GM23338 (cell line): ENCODE results near the gene UQCRC2. TPM values are rescaled to one million over a fixed set of nuclear protein-coding genes. Genes with fewer than 3 reads are reported as not detected.

ENCODE experiments used
- ATAC-seq: fragments of 200-7000 bp; cut with Tn5 transposase; 3 replicates; pipeline ENCODE4 v1.9.1; 2020
- DNase-seq: peaks from one replicate; pipeline ENCODE4 v3.0.0-alpha.2; 2015; ENCODE audit warnings: low spot score
- H2AFZ ChIP-seq: fragments of 200-600 bp; sonication (generic); 2 replicates; pipeline ENCODE4 v1.8.0; 2016; ENCODE audit warnings: antibody characterized with exemption, mild to moderate bottlenecking, moderate library complexity
- H3F3A ChIP-seq: fragments of 200-600 bp; sonication (generic); replicated peaks from 2 replicates; pipeline ENCODE4 v1.8.0; 2017; ENCODE audit warnings: antibody characterized with exemption, mixed run types, low read depth
- H3K27ac ChIP-seq: fragments of 200-600 bp; sonication (generic); 2 replicates; pipeline ENCODE4 v1.6.1; 2016; ENCODE audit warnings: low read depth
- H3K27me3 ChIP-seq: fragments of 200-600 bp; sonication (generic); 2 replicates; pipeline ENCODE4 v1.8.0; 2016; ENCODE audit warnings: mild to moderate bottlenecking, mixed run types, moderate library complexity; ENCODE audit not compliant: insufficient read depth
- H3K36me3 ChIP-seq: fragments of 200-600 bp; sonication (generic); 2 replicates; pipeline ENCODE4 v1.8.0; 2016; ENCODE audit warnings: mild to moderate bottlenecking; ENCODE audit not compliant: insufficient read depth
- H3K4me1 ChIP-seq: fragments of 200-600 bp; sonication (generic); 2 replicates; pipeline ENCODE4 v1.8.0; 2016; ENCODE audit warnings: mild to moderate bottlenecking, moderate library complexity; ENCODE audit not compliant: insufficient read depth
- H3K4me2 ChIP-seq: fragments of 200-600 bp; sonication (generic); 2 replicates; pipeline ENCODE4 v1.7.1; 2017; ENCODE audit warnings: mixed run types
- H3K4me3 ChIP-seq: fragments of 200-600 bp; sonication (generic); 2 replicates; pipeline ENCODE4 v1.6.1; 2016; ENCODE audit warnings: mixed run types
- H3K79me2 ChIP-seq: fragments of 200-600 bp; sonication (generic); replicated peaks from 2 replicates; pipeline ENCODE4 v1.8.0; 2017; ENCODE audit warnings: mild to moderate bottlenecking; ENCODE audit not compliant: insufficient read depth
- H3K9me2 ChIP-seq: fragments of 200-600 bp; sonication (generic); 2 replicates; pipeline ENCODE4 v1.8.0; 2017; ENCODE audit not compliant: insufficient read depth
- H4K20me1 ChIP-seq: fragments of 200-600 bp; sonication (generic); replicated peaks from 2 replicates; pipeline ENCODE4 v1.8.0; 2017; ENCODE audit warnings: mild to moderate bottlenecking; ENCODE audit not compliant: insufficient read depth
- H3K27ac Mint-ChIP-seq: 2 replicates; pipeline ENCODE4 v1.8.0; 2020; ENCODE audit warnings: inconsistent platforms, mild to moderate bottlenecking, moderate library complexity, mixed read lengths
- H3K27me3 Mint-ChIP-seq: 3 replicates; pipeline ENCODE4 v1.8.0; 2022; ENCODE audit warnings: low read depth, mild to moderate bottlenecking, moderate library complexity, mixed read lengths, inconsistent platforms; ENCODE audit not compliant: insufficient read depth, poor library complexity
- H3K36me3 Mint-ChIP-seq: 3 replicates; pipeline ENCODE4 v1.8.0; 2021; ENCODE audit warnings: low read depth, mild to moderate bottlenecking, inconsistent platforms, moderate library complexity, mixed read lengths
- H3K4me1 Mint-ChIP-seq: 3 replicates; pipeline ENCODE4 v1.8.0; 2020; ENCODE audit warnings: mild to moderate bottlenecking, inconsistent platforms, mixed read lengths
- H3K4me3 Mint-ChIP-seq: 3 replicates; pipeline ENCODE4 v1.8.0; 2021; ENCODE audit warnings: moderate library complexity, mild to moderate bottlenecking, inconsistent platforms, mixed read lengths
- H3K9me3 Mint-ChIP-seq: 3 replicates; pipeline ENCODE4 v1.8.0; 2020; ENCODE audit warnings: moderate library complexity, mild to moderate bottlenecking, inconsistent platforms, mixed read lengths
- CREB1 ChIP-seq: fragments of 250-450 bp; sonication (Bioruptor Pico); IDR thresholded peaks from 2 replicates; pipeline ENCODE4 v1.5.0; 2020; ENCODE audit warnings: low read depth, mild to moderate bottlenecking, moderate library complexity
- EZH2 ChIP-seq: fragments of 200-600 bp; sonication (generic); IDR thresholded peaks from one replicate; pipeline ENCODE4 v1.8.0; 2017; ENCODE audit warnings: antibody characterized with exemption, mild to moderate bottlenecking, low read depth; ENCODE audit not compliant: unreplicated experiment
- EZH2phosphoT487 ChIP-seq: fragments of 200-600 bp; sonication (generic); IDR thresholded peaks from one replicate; pipeline ENCODE4 v1.8.1; 2018; ENCODE audit warnings: antibody characterized with exemption; ENCODE audit not compliant: unreplicated experiment
- JUNB ChIP-seq: IDR thresholded peaks from one replicate; pipeline ENCODE4 v1.6.1; 2016; ENCODE audit warnings: antibody characterized with exemption; ENCODE audit not compliant: unreplicated experiment
- NANOG ChIP-seq: IDR thresholded peaks from 2 replicates; pipeline ENCODE4 v1.6.1; 2016; ENCODE audit warnings: antibody characterized with exemption, borderline replicate concordance
- POLR2AphosphoS5 ChIP-seq: IDR thresholded peaks from 2 replicates; pipeline ENCODE4 v1.6.1; 2016; ENCODE audit warnings: antibody characterized with exemption, low read depth
- STAT1 ChIP-seq: IDR thresholded peaks from one replicate; pipeline ENCODE4 v1.6.1; 2016; ENCODE audit warnings: antibody characterized with exemption; ENCODE audit not compliant: unreplicated experiment
- ZNF114 ChIP-seq: fragments of 250-450 bp; sonication (Bioruptor Pico); IDR thresholded peaks from 2 replicates; pipeline ENCODE4 v1.5.0; 2020; ENCODE audit warnings: mild to moderate bottlenecking, moderate library complexity
- ZNF331 ChIP-seq: fragments of 250-450 bp; sonication (Bioruptor Pico); IDR thresholded peaks from 2 replicates; pipeline ENCODE4 v1.5.0; 2020; ENCODE audit warnings: low read depth, mild to moderate bottlenecking, moderate library complexity
- polyA plus RNA-seq: library from polyadenylated mRNA; unstranded; fragments of >200 nt; fragmentation: Nextera tagmentation; extraction: Ambion mirVana; gene quantifications from 2 replicates; pipeline ENCODE4 v1.2.1, GENCODE V29; 2016
- total RNA-seq: library from RNA; depleted of rRNA; stranded (reverse); fragments of >200 nt; shearing (Covaris generic); gene quantifications from 2 replicates; pipeline ENCODE4 v1.2.3, GENCODE V29; 2014
- TF ChIP-seq, protein P1 (sequence below): IDR thresholded peaks from 2 replicates; pipeline ENCODE4 v1.6.1; 2016; ENCODE audit warnings: antibody characterized with exemption
- TF ChIP-seq, protein P2 (sequence below): fragments of 250-450 bp; sonication (Bioruptor Pico); IDR thresholded peaks from 2 replicates; pipeline ENCODE4 v1.5.0; 2020; ENCODE audit warnings: mild to moderate bottlenecking, moderate library complexity
- TF ChIP-seq, protein P3 (sequence below), 2 experiments: fragments of 200-600 bp in 1 of 2; sonication (generic) in 1 of 2; conservative IDR thresholded peaks; 2 replicates each; pipeline versions ENCODE4 v1.5.1 to v1.6.1; 2016 to 2017; ENCODE audit warnings: antibody characterized with exemption in 2 of 2, low read depth in 2 of 2, mild to moderate bottlenecking in 2 of 2, moderate library complexity in 1 of 2
- TF ChIP-seq, protein P4 (sequence below): IDR thresholded peaks from one replicate; pipeline ENCODE4 v1.6.1; 2018; ENCODE audit warnings: antibody characterized with exemption; ENCODE audit not compliant: unreplicated experiment

Gene UQCRC2
- total and polyA plus RNA-seq, 2 experiments from 2014 or later: 88.0 to 122 TPM

DNA sequence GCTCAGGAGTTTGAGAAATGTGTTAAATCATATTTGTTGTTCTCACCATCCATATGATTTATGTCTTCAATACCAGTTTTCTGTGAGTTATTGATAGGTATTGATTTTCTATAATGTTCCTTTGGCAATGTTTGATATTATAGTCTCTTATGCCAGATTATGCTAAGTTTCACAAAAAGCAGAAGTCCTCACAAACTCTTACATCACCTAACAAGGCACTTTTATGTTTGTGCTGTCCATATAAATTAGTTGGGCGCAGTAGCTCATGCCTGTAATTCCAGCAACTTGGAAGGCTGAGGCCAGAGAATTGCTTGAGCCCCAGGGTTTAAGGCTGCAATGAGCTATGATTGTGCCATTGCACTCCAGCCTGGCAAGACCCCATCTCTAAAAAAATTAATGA lies 12.6 kb upstream of the UQCRC2 start:
- Histone ChIP-seq H3K9me2 (no peaks in the 10 kb centered on the region), H3K27ac (no peak overlapping the region), H3K4me3 (no peak overlapping the region), H3K27me3 (no peaks in the 10 kb centered on the region), H3K4me2 (no peak overlapping the region), H3K36me3 (no peaks in the 10 kb centered on the region), H3K79me2 (no peaks in the 10 kb centered on the region), H4K20me1 (no peaks in the 10 kb centered on the region), H3K4me1 (no peaks in the 10 kb centered on the region), H3F3A (no peaks in the 10 kb centered on the region), H2AFZ (no peak overlapping the region)
- no peak for TF ChIP-seq CREB1
- TF ChIP-seq JUNB: no peak
- TF ChIP-seq, protein P1, sequence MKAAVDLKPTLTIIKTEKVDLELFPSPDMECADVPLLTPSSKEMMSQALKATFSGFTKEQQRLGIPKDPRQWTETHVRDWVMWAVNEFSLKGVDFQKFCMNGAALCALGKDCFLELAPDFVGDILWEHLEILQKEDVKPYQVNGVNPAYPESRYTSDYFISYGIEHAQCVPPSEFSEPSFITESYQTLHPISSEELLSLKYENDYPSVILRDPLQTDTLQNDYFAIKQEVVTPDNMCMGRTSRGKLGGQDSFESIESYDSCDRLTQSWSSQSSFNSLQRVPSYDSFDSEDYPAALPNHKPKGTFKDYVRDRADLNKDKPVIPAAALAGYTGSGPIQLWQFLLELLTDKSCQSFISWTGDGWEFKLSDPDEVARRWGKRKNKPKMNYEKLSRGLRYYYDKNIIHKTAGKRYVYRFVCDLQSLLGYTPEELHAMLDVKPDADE: no peak
- TF ChIP-seq, protein P2, sequence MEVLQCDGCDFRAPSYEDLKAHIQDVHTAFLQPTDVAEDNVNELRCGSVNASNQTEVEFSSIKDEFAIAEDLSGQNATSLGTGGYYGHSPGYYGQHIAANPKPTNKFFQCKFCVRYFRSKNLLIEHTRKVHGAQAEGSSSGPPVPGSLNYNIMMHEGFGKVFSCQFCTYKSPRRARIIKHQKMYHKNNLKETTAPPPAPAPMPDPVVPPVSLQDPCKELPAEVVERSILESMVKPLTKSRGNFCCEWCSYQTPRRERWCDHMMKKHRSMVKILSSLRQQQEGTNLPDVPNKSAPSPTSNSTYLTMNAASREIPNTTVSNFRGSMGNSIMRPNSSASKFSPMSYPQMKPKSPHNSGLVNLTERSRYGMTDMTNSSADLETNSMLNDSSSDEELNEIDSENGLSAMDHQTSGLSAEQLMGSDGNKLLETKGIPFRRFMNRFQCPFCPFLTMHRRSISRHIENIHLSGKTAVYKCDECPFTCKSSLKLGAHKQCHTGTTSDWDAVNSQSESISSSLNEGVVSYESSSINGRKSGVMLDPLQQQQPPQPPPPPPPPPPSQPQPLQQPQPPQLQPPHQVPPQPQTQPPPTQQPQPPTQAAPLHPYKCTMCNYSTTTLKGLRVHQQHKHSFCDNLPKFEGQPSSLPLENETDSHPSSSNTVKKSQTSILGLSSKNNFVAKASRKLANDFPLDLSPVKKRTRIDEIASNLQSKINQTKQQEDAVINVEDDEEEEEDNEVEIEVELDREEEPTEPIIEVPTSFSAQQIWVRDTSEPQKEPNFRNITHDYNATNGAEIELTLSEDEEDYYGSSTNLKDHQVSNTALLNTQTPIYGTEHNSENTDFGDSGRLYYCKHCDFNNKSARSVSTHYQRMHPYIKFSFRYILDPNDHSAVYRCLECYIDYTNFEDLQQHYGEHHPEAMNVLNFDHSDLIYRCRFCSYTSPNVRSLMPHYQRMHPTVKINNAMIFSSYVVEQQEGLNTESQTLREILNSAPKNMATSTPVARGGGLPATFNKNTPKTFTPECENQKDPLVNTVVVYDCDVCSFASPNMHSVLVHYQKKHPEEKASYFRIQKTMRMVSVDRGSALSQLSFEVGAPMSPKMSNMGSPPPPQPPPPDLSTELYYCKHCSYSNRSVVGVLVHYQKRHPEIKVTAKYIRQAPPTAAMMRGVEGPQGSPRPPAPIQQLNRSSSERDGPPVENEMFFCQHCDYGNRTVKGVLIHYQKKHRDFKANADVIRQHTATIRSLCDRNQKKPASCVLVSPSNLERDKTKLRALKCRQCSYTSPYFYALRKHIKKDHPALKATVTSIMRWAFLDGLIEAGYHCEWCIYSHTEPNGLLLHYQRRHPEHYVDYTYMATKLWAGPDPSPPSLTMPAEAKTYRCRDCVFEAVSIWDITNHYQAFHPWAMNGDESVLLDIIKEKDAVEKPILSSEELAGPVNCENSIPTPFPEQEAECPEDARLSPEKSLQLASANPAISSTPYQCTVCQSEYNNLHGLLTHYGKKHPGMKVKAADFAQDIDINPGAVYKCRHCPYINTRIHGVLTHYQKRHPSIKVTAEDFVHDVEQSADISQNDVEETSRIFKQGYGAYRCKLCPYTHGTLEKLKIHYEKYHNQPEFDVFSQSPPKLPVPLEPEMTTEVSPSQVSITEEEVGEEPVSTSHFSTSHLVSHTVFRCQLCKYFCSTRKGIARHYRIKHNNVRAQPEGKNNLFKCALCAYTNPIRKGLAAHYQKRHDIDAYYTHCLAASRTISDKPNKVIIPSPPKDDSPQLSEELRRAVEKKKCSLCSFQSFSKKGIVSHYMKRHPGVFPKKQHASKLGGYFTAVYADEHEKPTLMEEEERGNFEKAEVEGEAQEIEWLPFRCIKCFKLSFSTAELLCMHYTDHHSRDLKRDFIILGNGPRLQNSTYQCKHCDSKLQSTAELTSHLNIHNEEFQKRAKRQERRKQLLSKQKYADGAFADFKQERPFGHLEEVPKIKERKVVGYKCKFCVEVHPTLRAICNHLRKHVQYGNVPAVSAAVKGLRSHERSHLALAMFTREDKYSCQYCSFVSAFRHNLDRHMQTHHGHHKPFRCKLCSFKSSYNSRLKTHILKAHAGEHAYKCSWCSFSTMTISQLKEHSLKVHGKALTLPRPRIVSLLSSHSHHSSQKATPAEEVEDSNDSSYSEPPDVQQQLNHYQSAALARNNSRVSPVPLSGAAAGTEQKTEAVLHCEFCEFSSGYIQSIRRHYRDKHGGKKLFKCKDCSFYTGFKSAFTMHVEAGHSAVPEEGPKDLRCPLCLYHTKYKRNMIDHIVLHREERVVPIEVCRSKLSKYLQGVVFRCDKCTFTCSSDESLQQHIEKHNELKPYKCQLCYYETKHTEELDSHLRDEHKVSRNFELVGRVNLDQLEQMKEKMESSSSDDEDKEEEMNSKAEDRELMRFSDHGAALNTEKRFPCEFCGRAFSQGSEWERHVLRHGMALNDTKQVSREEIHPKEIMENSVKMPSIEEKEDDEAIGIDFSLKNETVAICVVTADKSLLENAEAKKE: no peak
- no peak for TF ChIP-seq ZNF114 (CRISPR knock-in tag)
- TF ChIP-seq NANOG: no peak
- TF ChIP-seq ZNF331 (CRISPR knock-in tag): no peak
- no peak for TF ChIP-seq STAT1
- no peak for TF ChIP-seq POLR2AphosphoS5
- TF ChIP-seq EZH2: no peak
- TF ChIP-seq, protein P3, sequence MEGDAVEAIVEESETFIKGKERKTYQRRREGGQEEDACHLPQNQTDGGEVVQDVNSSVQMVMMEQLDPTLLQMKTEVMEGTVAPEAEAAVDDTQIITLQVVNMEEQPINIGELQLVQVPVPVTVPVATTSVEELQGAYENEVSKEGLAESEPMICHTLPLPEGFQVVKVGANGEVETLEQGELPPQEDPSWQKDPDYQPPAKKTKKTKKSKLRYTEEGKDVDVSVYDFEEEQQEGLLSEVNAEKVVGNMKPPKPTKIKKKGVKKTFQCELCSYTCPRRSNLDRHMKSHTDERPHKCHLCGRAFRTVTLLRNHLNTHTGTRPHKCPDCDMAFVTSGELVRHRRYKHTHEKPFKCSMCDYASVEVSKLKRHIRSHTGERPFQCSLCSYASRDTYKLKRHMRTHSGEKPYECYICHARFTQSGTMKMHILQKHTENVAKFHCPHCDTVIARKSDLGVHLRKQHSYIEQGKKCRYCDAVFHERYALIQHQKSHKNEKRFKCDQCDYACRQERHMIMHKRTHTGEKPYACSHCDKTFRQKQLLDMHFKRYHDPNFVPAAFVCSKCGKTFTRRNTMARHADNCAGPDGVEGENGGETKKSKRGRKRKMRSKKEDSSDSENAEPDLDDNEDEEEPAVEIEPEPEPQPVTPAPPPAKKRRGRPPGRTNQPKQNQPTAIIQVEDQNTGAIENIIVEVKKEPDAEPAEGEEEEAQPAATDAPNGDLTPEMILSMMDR (conservative IDR thresholded peaks at IDR 0.05; ENCODE audit: low read depth in 2 of 2): no peak
- no peak for TF ChIP-seq EZH2phosphoT487
- TF ChIP-seq, protein P4, sequence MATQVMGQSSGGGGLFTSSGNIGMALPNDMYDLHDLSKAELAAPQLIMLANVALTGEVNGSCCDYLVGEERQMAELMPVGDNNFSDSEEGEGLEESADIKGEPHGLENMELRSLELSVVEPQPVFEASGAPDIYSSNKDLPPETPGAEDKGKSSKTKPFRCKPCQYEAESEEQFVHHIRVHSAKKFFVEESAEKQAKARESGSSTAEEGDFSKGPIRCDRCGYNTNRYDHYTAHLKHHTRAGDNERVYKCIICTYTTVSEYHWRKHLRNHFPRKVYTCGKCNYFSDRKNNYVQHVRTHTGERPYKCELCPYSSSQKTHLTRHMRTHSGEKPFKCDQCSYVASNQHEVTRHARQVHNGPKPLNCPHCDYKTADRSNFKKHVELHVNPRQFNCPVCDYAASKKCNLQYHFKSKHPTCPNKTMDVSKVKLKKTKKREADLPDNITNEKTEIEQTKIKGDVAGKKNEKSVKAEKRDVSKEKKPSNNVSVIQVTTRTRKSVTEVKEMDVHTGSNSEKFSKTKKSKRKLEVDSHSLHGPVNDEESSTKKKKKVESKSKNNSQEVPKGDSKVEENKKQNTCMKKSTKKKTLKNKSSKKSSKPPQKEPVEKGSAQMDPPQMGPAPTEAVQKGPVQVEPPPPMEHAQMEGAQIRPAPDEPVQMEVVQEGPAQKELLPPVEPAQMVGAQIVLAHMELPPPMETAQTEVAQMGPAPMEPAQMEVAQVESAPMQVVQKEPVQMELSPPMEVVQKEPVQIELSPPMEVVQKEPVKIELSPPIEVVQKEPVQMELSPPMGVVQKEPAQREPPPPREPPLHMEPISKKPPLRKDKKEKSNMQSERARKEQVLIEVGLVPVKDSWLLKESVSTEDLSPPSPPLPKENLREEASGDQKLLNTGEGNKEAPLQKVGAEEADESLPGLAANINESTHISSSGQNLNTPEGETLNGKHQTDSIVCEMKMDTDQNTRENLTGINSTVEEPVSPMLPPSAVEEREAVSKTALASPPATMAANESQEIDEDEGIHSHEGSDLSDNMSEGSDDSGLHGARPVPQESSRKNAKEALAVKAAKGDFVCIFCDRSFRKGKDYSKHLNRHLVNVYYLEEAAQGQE: no peak
- DNase-seq (no peak), ATAC-seq (no peak)
- Mint-ChIP-seq H3K27ac (no peak overlapping the region), H3K9me3 (no peaks in the 10 kb centered on the region), H3K4me1 (no peaks in the 10 kb centered on the region), H3K4me3 (no peak overlapping the region), H3K27me3 (no peaks in the 10 kb centered on the region), H3K36me3 (no peaks in the 10 kb centered on the region)
